ENCODE measurements around the gene CD200R1L.

Gene CD200R1L

DNA sequence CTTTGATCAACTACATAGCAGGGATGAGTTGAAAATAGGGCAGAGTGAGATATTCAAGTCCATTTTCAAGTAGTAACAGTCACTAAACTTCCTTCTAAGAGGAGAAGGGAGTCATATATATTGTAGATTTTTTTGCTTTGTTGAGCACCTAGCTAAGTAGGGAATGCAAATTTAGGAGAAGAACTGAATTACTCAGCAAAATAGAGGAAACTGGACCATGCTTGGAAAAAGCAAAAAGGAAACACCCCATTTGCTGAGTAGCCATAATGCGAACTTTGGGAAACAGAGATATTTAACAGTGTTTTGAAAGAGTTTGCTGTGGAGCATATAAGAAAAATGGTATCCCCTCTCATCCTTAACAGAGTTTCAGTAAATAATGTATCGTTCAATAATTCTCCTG lies 54.9 kb downstream of the CD200R1L start:
- no peaks in the 10 kb centered on the region for H3K36me3 ChIP-seq
- TF ChIP-seq, protein P1, sequence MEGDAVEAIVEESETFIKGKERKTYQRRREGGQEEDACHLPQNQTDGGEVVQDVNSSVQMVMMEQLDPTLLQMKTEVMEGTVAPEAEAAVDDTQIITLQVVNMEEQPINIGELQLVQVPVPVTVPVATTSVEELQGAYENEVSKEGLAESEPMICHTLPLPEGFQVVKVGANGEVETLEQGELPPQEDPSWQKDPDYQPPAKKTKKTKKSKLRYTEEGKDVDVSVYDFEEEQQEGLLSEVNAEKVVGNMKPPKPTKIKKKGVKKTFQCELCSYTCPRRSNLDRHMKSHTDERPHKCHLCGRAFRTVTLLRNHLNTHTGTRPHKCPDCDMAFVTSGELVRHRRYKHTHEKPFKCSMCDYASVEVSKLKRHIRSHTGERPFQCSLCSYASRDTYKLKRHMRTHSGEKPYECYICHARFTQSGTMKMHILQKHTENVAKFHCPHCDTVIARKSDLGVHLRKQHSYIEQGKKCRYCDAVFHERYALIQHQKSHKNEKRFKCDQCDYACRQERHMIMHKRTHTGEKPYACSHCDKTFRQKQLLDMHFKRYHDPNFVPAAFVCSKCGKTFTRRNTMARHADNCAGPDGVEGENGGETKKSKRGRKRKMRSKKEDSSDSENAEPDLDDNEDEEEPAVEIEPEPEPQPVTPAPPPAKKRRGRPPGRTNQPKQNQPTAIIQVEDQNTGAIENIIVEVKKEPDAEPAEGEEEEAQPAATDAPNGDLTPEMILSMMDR (IDR thresholded peaks at IDR 0.05; ENCODE audit: low read depth, low read length), result no peak
- DNase-seq, result no peak
- peaks cover 4% of the 10 kb centered on the region for H3K9me3 ChIP-seq
- H3K4me1 ChIP-seq, result peaks cover 24% of the 10 kb centered on the region
- H3K27me3 ChIP-seq, result no peaks in the 10 kb centered on the region
- H3K4me3 ChIP-seq (ENCODE audit: low read depth, low read length), result no peak overlapping the region

- no peak for DNase-seq
- peaks cover 4% of the 10 kb centered on the region; the same call in 1 of the 2 replicates for H3K9me3 ChIP-seq
- H3K36me3 ChIP-seq, result no peaks in the 10 kb centered on the region
- no peaks in the 10 kb centered on the region for H3K27me3 ChIP-seq
- peaks cover 13% of the 10 kb centered on the region for H3K4me1 ChIP-seq
- no peak overlapping the region for H3K4me3 ChIP-seq (ENCODE audit: low read depth, low read length)
- TF ChIP-seq, protein P1 (IDR thresholded peaks at IDR 0.05; ENCODE audit: low read depth, low read length), result no peak
Measured at GRCh38 chr3:112789787-112790186, 56.9 kb downstream of the CD200R1L start.

DNA sequence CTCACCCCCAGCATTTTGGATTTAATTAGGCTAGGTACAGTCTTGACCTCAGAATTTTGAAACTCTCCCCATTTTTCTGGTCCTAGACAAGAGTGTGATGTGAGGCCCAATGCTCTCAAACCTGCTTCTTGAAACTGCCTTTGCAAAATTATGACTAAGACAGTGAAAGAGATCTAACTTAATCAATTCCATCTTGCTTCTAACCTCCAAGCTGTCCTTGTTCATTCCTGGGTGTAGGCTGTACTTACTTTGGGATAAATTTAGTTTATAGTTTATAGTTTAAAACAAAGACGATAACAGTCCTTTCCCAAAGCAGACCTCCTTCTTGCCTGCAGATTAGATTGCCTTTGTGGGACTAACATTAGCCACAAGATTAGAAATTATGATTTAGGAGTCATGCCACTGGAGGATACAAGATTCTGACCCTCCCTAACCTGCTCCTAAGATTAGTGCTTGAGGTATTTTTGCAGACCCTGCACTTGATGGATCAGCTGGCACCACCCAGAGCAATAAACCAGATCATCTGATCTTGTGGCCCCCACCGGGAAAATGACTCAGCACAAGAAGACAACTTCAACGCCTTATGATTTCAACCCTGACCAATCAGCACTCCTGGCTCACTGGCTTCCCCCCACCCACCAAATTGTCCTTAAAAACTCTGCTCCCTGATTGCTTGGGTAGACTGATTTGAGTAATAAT lies 59.6 kb downstream of the CD200R1L start:
- H3K4me1 ChIP-seq, result no peaks in the 10 kb centered on the region
- no peaks in the 10 kb centered on the region for H3K36me3 ChIP-seq
- H3K9me3 ChIP-seq, result peaks cover 4% of the 10 kb centered on the region; the same call in 1 of the 2 replicates
- no peaks in the 10 kb centered on the region for H3K27me3 ChIP-seq
- no peak for DNase-seq
- TF ChIP-seq, protein P1 (IDR thresholded peaks at IDR 0.05; ENCODE audit: low read depth, low read length), result no peak
- no peak overlapping the region for H3K4me3 ChIP-seq (ENCODE audit: low read depth, low read length)

- no peaks in the 10 kb centered on the region for H3K36me3 ChIP-seq
- TF ChIP-seq, protein P1 (IDR thresholded peaks at IDR 0.05; ENCODE audit: low read depth, low read length), result no peak
- no peak for DNase-seq
- no peaks in the 10 kb centered on the region for H3K27me3 ChIP-seq
- H3K4me1 ChIP-seq, result no peaks in the 10 kb centered on the region
- H3K4me3 ChIP-seq (ENCODE audit: low read depth, low read length), result no peak overlapping the region
- peaks cover 4% of the 10 kb centered on the region; the same call in 1 of the 2 replicates for H3K9me3 ChIP-seq
Measured at GRCh38 chr3:112786002-112786590, 60.6 kb downstream of the CD200R1L start.

- H3K27me3 ChIP-seq, result no peaks in the 10 kb centered on the region
- H3K9me3 ChIP-seq, result peaks cover 4% of the 10 kb centered on the region; the same call in 1 of the 2 replicates
- no peaks in the 10 kb centered on the region for H3K36me3 ChIP-seq
- TF ChIP-seq, protein P1 (IDR thresholded peaks at IDR 0.05; ENCODE audit: low read depth, low read length), result no peak
- no peak for DNase-seq
- no peaks in the 10 kb centered on the region for H3K4me1 ChIP-seq
- H3K4me3 ChIP-seq (ENCODE audit: low read depth, low read length), result no peak overlapping the region
Measured at GRCh38 chr3:112785321-112786001, 61.2 kb downstream of the CD200R1L start.
